Activated CD8-positive, alpha-beta memory T cell treated with anti-CD3 and anti-CD28 coated beads, Interleukin-2, amount 50 U/mL, for 24 hours (primary cell): ENCODE data around the gene SNN.

Experiments
- DNase-seq: peaks from one replicate; pipeline ENCODE4 v3.0.0-alpha.2; 2020; ENCODE audit errors: extremely low read depth

SNN gene

GRCh38 chr16:11679941-11680911 lies 12.0 kb downstream of the SNN start:
- no peak for DNase-seq

GRCh38 chr16:11681556-11681955 lies 13.3 kb downstream of the SNN start:
- DNase-seq, result no peak

GRCh38 chr16:11681976-11682654 lies 13.9 kb downstream of the SNN start:
- no peak for DNase-seq

GRCh38 chr16:11682655-11683096 lies 14.4 kb downstream of the SNN start:
- DNase-seq, result no peak

GRCh38 chr16:11683145-11683544 lies 14.9 kb downstream of the SNN start:
- DNase-seq, result no peak

GRCh38 chr16:11684231-11685025 lies 16.2 kb downstream of the SNN start:
- DNase-seq, result no peak

GRCh38 chr16:11685844-11686618 lies 17.8 kb downstream of the SNN start:
- DNase-seq, result no peak

GRCh38 chr16:11686713-11687380 lies 18.6 kb downstream of the SNN start:
- DNase-seq, result no peak

GRCh38 chr16:11687601-11688519 lies 19.6 kb downstream of the SNN start:
- DNase-seq, result no peak

GRCh38 chr16:11688520-11688886 lies 20.2 kb downstream of the SNN start:
- DNase-seq, result no peak

- DNase-seq, result no peak
These were observed 21.0 kb downstream of the SNN start for GRCh38 chr16:11689031-11689840.

- DNase-seq, result no peak
These were observed 23.0 kb downstream of the SNN start for GRCh38 chr16:11691235-11691634.

GRCh38 chr16:11691771-11692170 lies 23.5 kb downstream of the SNN start:
- no peak for DNase-seq

GRCh38 chr16:11692171-11692570 lies 23.9 kb downstream of the SNN start:
- no peak for DNase-seq

- no peak for DNase-seq
These were observed 24.4 kb downstream of the SNN start for GRCh38 chr16:11692651-11693050.

GRCh38 chr16:11696266-11697012 lies 28.2 kb downstream of the SNN start:
- no peak for DNase-seq

GRCh38 chr16:11697319-11697718 lies 29.1 kb downstream of the SNN start:
- DNase-seq, result no peak

GRCh38 chr16:11698271-11698689 lies 30.0 kb downstream of the SNN start:
- no peak for DNase-seq
